Stomach (tissue), 9 donors: ENCODE measurements around the gene COL5A1. TPM values are rescaled to one million over a fixed set of nuclear protein-coding genes. Genes with fewer than 3 reads are reported as not detected.

Source experiments
- DNase-seq, 2 donors: peaks; one replicate each; pipeline versions ENCODE4 v3.0.0 to v3.0.0-alpha.2; 2013 to 2019
- H3K27ac ChIP-seq, 5 donors: fragments of 200-600 bp in 4 of 5; sonication (generic) in 4 of 5; one replicate each; pipeline ENCODE4 v1.5.1; 2013 to 2019; ENCODE audit warnings: mild to moderate bottlenecking in 1 of 5, moderate library complexity in 1 of 5
- H3K27me3 ChIP-seq, 3 donors: fragments of 200-600 bp; sonication (generic); one replicate each; pipeline ENCODE4 v1.5.1; 2017 to 2019; ENCODE audit warnings: mixed run types in 1 of 3
- H3K36me3 ChIP-seq, 4 donors: fragments of 200-600 bp; sonication (generic); 1 replicate in 3 of 4; 2 replicates in 1 of 4; pipeline ENCODE4 v1.5.1; 2016 to 2019
- H3K4me1 ChIP-seq, 4 donors: fragments of 200-600 bp; sonication (generic); one replicate each; pipeline ENCODE4 v1.5.1; 2016 to 2019
- H3K4me3 ChIP-seq, 4 donors: fragments of 200-600 bp; sonication (generic) in 3 of 4; one replicate each; pipeline ENCODE4 v1.5.1; 2016 to 2019; ENCODE audit warnings: mild to moderate bottlenecking in 1 of 4
- H3K9me3 ChIP-seq, 4 donors: fragments of 200-600 bp; sonication (generic); one replicate each; pipeline ENCODE4 v1.5.1; 2016 to 2019
- EP300 ChIP-seq: sonication (generic); formaldehyde crosslinking; IDR thresholded peaks from one replicate; pipeline ENCODE4 v1.6.1; 2017; ENCODE audit warnings: antibody characterized with exemption
- POLR2A ChIP-seq, 4 donors: fragments of 450-650 bp; IDR thresholded peaks; one replicate each; pipeline ENCODE4 v1.6.1; 2016; ENCODE audit warnings: antibody characterized with exemption in 4 of 4, control low read depth in 2 of 4, mild to moderate bottlenecking in 1 of 4, moderate library complexity in 1 of 4
- POLR2AphosphoS5 ChIP-seq, 3 donors: sonication (generic); formaldehyde crosslinking; IDR thresholded peaks; one replicate each; pipeline ENCODE4 v1.6.1; 2016; ENCODE audit warnings: antibody characterized with exemption in 3 of 3
- WGBS, 5 donors: extraction: QIAGEN DNeasy Blood & Tissue Kit in 3 of 5; methylation state at CpG; one replicate each; pipeline versions ENCODE4 v1.1.5 to v1.1.7; 2013 to 2018; 5-methylcytosine and 5-hydroxymethylcytosine counted together
- intact Hi-C: fragments of 100-400 bp; cut with DNase I; formaldehyde crosslinking; loops from one replicate; pipeline ENCODE4 v1.15.1; 2023; ENCODE audit warnings: low total_unique reads
- polyA plus RNA-seq, 3 donors: library from polyadenylated mRNA; stranded (reverse); fragments of 200-250 nt; gene quantifications; one replicate each; pipeline ENCODE4 v1.2.3, GENCODE V29; 2013
- total RNA-seq, 5 donors: library from RNA; depleted of rRNA; stranded (reverse); fragments of >200 nt; gene quantifications; one replicate each; pipeline versions ENCODE4 v1.1.0 to v1.2.3, GENCODE V29; 2014 to 2016
- TF ChIP-seq, protein P1 (sequence below), 7 experiments: fragments of 450-650 bp in 4 of 7; fragments of 200-600 bp in 3 of 7; sonication (generic) in 3 of 7; IDR thresholded peaks; one replicate each; pipeline ENCODE4 v1.5.1; 2016 to 2019; ENCODE audit warnings: antibody characterized with exemption in 7 of 7, control low read depth in 2 of 7, mild to moderate bottlenecking in 1 of 7
- donor health status: healthy with polysubstance abuse.
- donor health status: Bipolar disorder and iron deficiency.
- donor health status: healthy.

Gene COL5A1
- total and polyA plus RNA-seq, 8 donors: 7.3 to 205 (median 26.4) TPM

DNA sequence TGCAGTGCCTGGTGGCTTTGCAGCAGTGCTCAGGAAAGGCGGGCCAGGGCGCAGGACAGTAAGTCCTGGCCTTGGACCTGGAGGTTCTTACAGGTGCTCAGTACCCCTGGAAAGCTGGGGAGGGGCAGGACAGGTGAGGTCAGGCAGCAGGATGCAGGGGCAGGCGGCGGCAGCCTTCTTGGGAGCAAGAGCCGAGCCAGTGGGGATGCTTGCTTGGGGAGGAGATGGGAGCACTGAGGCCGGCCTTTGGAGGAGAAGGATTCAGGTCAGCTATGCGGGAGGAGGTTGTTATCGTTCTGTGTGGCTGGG is 98.0 kb downstream of the COL5A1 start:
- intact Hi-C loops: loop anchor here (5.0 kb wide), 2 partner anchors 42 to 292 kb away; no protein-coding TSS in a partner anchor
- DNase-seq: no peak
- 71 to 82% (median 77%) methylated on average over 8 of the region's 8 CpGs for WGBS, 5 donors
- Histone ChIP-seq H3K27ac (peak overlapping the region in 1 of 5 donors; percentile 64), H3K36me3 (peaks cover 0 to 43% (median 16%) of the 10 kb centered on the region in 4 donors), H3K4me3 (no peak overlapping the region), H3K4me1 (peaks cover under 1 to 35% (median 17%) of the 10 kb centered on the region in 4 donors), H3K27me3 (peaks cover 0 to 13% (median 0%) of the 10 kb centered on the region in 3 donors), H3K9me3 (no peaks in the 10 kb centered on the region)
- TF ChIP-seq EP300 (no peak), POLR2AphosphoS5 (IDR thresholded peaks at IDR 0.05) (no peak), POLR2A (IDR thresholded peaks at IDR 0.05) (no peak)
- TF ChIP-seq, protein P1, sequence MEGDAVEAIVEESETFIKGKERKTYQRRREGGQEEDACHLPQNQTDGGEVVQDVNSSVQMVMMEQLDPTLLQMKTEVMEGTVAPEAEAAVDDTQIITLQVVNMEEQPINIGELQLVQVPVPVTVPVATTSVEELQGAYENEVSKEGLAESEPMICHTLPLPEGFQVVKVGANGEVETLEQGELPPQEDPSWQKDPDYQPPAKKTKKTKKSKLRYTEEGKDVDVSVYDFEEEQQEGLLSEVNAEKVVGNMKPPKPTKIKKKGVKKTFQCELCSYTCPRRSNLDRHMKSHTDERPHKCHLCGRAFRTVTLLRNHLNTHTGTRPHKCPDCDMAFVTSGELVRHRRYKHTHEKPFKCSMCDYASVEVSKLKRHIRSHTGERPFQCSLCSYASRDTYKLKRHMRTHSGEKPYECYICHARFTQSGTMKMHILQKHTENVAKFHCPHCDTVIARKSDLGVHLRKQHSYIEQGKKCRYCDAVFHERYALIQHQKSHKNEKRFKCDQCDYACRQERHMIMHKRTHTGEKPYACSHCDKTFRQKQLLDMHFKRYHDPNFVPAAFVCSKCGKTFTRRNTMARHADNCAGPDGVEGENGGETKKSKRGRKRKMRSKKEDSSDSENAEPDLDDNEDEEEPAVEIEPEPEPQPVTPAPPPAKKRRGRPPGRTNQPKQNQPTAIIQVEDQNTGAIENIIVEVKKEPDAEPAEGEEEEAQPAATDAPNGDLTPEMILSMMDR (IDR thresholded peaks at IDR 0.05): no peak

DNA sequence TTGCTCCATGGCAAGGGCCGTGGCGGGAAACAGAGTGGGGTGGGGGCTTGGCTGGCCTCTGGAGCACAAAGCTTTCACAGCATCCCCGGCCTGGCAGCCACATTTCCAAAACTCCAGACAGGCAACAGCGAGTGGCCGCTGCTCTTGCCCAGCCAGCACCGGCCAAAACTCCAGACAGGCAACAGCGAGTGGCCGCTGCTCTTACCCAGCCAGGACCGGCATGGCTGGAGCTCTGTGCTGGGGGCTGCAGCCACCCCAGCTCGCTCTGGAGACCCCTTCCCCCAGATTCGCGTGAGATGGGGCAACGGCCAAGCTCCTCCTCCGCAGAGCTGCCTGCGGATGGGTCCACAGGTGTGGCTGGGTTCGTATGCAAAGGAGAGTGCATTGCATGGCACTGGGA is 98.5 kb downstream of the COL5A1 start:
- H3K27ac ChIP-seq: peak overlapping the region in 1 of 5 donors; percentile 64
- H3K27me3 ChIP-seq: peaks cover 0 to 13% (median 0%) of the 10 kb centered on the region in 3 donors
- intact Hi-C loops: no loop called here
- H3K4me1 ChIP-seq: peaks cover 0 to 30% (median 15%) of the 10 kb centered on the region in 4 donors
- peaks cover 0 to 48% (median 19%) of the 10 kb centered on the region in 4 donors for H3K36me3 ChIP-seq
- no peaks in the 10 kb centered on the region for H3K9me3 ChIP-seq
- 70 to 86% (median 84%) methylated on average over 6 to 16 of the region's 16 CpGs for WGBS, 5 donors
- H3K4me3 ChIP-seq: no peak overlapping the region
- TF ChIP-seq, protein P1 (IDR thresholded peaks at IDR 0.05): no peak
- TF ChIP-seq POLR2A (IDR thresholded peaks at IDR 0.05) (no peak), EP300 (no peak), POLR2AphosphoS5 (IDR thresholded peaks at IDR 0.05) (no peak)
- DNase-seq: no peak

DNA sequence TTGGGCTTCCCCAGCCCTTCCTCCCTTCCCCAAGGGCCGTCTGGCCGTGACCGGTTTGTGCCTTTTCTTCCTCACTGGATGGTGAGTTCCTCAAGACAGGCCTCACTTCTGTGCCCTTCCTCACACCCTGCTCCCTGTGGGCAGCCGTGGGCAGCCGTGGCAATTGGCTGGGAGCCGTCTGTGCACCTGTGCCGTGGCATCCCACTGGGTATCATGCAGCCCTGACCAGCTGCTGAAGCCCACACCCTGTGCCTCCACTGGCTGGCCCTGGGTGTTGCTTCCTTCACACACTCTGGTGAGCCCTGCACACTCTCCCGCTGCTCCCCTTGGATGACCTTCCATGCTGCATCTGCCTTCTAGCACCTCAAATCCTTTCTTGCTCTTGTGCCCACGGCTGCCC is 100.2 kb downstream of the COL5A1 start:
- peaks cover 7 to 62% (median 31%) of the 10 kb centered on the region in 4 donors for H3K36me3 ChIP-seq
- no peak overlapping the region for H3K27ac ChIP-seq
- no peak for TF ChIP-seq POLR2A (IDR thresholded peaks at IDR 0.05)
- no peak for TF ChIP-seq POLR2AphosphoS5 (IDR thresholded peaks at IDR 0.05)
- TF ChIP-seq, protein P1 (IDR thresholded peaks at IDR 0.05): no peak
- no peak for TF ChIP-seq EP300
- no peaks in the 10 kb centered on the region for H3K9me3 ChIP-seq
- peaks cover 0 to 13% (median 0%) of the 10 kb centered on the region in 3 donors for H3K27me3 ChIP-seq
- H3K4me1 ChIP-seq: peaks cover 0 to 12% (median 5%) of the 10 kb centered on the region in 4 donors
- WGBS, 5 donors: 58 to 77% (median 67%) methylated on average over 9 of the region's 9 CpGs
- DNase-seq: no peak
- no peak overlapping the region for H3K4me3 ChIP-seq
- intact Hi-C loops: no loop called here

DNA sequence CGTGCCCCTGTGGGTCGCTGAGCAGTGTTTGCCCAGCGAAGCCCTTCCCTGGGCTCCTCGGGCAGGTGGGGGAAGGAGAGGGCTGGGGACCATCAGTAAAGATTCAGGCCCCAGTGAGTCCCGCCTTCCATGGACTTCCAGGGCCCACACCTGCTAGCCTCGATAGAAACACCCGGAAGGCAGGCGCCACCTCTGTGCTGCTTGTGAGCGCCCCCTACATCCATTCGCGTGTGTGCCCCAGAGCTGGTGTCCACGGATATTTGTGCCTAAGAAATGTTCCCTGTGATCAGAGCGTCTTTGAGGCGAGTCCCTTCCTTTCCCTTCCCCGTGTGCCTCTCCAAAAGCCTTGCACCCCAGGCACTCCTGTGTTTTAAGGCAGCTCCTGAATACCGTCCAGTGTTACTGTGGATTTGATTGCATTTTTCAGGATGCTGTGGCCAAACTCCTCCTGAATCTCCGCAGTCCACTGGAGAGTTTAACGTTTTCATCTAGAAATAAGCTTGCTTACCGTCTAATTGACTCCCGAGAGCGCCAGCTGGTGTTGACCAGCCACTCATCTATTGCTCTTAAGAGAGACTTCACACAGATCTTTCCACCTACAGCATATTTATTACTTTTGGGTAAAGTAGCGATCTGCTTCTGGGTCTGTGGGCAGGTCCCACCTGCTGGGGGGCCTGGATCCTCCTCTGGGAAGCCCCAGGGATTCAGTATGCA is 101.4 kb downstream of the COL5A1 start:
- H3K27ac ChIP-seq: no peak overlapping the region
- no peaks in the 10 kb centered on the region for H3K9me3 ChIP-seq
- H3K27me3 ChIP-seq: peaks cover 0 to 13% (median 0%) of the 10 kb centered on the region in 3 donors
- no peak overlapping the region for H3K4me3 ChIP-seq
- intact Hi-C loops: no loop called here
- H3K36me3 ChIP-seq: peaks cover 8 to 73% (median 40%) of the 10 kb centered on the region in 4 donors
- 75 to 80% (median 76%) methylated on average over 19 to 22 of the region's 22 CpGs for WGBS, 5 donors
- H3K4me1 ChIP-seq: peaks cover 0 to 10% (median 4%) of the 10 kb centered on the region in 4 donors
- no peak for DNase-seq
- no peak for TF ChIP-seq POLR2AphosphoS5 (IDR thresholded peaks at IDR 0.05)
- TF ChIP-seq, protein P1 (IDR thresholded peaks at IDR 0.05): no peak
- TF ChIP-seq EP300: no peak
